ENCODE results near the gene FIGLA. TPM values are rescaled to one million over a fixed set of nuclear protein-coding genes. Genes with fewer than 3 reads are reported as not detected.
A peak's percentile ranks its signal among the peaks of the same experiment; 100 is the strongest.
"Not testable (repeated sequence)": the region's sequence is repeated elsewhere in the genome, so short reads cannot be mapped to it uniquely, and the experiment has no call there.

Gene FIGLA
- polyA plus RNA-seq, 5 donors, result not detected

DNA sequence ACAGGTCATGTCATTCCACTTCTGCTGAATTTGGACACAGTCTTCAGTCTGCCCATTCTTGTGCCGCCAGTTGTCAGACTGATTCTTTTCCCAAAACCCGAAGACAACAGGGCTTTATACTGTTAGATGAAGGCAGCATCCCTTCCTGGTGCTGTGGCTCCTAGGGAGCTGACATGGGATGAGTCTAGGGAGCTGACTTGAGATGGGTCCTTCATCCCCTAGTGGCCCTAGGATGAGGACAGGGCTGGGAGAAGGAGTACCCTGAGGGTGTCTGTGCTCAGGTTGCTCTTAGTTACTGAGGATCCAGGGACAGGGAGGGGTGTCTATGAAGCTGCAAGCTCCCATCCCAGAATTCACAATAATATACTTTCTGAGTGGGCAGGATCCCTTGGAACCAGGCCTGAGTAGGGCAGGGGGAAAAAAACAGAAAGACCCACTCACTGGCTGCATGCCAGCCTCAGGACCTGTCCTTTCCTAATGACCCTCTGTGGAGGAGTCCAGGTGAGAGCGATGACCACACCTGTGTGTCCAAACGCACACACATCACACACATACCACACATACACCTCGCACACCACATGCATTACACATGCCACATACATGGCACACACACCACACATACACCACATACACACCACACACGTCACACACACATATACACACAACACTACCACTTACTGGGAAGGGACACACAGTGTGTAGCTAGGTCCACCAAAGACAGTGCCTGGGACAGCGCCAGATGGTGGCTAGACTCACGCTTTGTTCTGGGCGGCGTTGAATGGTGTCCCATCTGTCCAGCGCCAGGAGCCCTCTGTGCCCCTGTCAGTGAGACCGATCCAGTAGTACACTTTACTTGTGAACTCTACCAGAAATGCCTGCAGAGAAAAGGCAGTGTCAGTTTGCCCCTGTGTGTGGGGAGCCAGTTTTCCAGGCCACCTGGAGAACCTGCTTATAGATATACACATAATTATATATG is 18.8 kb upstream of the FIGLA start:
- no peak for DNase-seq

DNA sequence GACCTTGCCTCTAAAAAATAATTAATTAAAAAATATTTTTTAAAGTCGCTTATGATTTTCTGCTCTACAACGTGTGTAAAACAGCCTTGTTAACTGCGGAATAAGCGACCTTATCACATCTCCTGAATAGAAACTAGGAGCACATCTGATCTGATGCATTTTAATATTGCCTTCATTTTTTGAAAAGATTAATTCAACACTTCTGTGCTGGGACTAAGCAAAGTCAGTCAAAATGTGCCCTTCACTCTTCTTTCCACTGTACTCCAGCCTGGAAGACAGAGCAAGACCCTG is 17.3 kb upstream of the FIGLA start:
- no peak for DNase-seq

DNA sequence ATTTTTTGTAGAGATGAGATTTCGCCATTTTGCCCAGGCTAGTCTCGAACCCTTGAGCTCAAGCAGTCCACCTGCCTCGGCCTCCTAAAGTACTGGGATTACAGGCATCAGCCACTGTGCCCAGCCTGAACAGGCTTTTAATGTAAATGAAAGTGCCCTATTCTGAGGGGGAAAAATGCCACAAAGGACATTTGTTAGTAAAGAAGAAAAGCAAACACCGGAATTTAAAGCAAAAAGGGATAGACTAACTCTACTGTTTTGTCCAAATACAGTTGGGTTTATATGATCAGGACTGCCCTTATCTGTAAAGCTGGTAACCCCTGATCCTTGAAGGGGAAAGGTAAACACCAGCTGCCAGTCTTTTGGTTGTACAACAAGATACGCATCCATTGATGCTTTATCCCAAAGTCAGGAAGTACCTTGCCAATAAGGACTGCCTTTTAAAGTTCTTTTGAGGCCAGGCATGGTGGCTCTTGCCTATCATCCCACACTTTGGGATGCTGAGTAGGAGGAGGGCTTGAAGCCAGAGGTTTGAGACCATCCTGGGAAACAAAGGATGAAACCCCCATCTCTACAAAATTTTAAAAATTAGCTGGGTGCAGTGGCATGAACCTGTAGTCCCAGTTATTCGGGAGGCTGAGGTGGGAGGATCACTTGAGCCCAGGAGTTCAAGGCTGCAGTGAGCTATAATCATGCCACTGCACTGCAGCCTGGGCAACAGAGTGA is 16.8 kb upstream of the FIGLA start:
- DNase-seq, result no peak

- no peak for DNase-seq
Observed at GRCh38 chr2:70806620-70807019, 16.2 kb upstream of the FIGLA start.

GRCh38 chr2:70806013-70806412 is 15.6 kb upstream of the FIGLA start:
- no peak for DNase-seq

DNA sequence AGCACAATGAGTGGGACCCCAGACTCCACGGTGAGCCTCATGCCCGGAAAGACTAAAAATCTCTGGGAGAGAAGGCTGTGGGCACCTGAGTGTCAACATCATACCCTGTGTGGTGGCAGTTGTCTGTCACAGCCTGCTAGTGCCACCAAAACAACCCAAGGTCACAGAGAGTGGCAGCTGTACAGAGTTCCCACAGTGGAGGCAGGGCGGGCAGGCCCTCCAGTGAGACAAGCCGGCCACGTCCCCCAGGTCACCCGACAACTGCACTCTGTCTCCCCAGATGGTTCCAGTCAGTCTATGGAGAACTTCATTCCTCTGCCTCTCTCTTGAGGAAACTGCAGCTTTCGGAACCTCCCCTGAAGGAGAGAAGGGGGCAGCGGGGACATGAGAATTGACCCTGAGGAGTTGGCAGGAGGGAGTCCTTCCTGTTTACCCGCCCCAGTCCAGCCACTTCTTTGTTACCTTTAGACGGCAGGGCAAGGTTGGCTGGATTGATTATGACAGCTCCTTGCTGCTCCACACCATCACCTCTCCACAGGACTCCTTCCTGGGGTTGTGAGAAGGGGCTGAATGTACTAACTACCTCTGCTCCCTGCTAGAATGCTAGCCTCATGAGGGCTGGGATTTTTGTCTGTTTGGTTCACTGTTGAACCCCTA is 11.3 kb upstream of the FIGLA start:
- DNase-seq, result no peak

DNA sequence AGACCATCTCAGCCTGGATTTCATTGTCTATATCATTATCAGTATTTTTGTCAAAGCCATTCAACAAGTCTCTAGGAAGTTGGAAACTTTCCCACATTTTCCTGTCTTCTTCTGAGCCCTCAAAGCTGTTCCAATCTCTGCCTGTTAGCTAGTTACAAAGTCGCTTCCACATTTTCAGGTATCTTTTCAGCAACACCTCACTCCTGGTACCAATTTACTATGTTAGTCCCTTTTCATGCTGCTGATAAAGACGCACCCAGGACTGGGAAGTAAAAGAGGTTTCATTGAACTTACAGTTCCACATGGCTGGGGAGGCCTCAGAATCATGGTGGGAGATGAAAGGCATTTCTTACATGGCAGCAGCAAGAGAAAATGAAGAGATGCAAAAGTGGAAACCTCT is 9.3 kb upstream of the FIGLA start:
- DNase-seq, result no peak

GRCh38 chr2:70797996-70798395 is 7.6 kb upstream of the FIGLA start:
- not testable (repeated sequence) for DNase-seq

GRCh38 chr2:70797506-70797905 is 7.1 kb upstream of the FIGLA start:
- DNase-seq, result no peak

DNA sequence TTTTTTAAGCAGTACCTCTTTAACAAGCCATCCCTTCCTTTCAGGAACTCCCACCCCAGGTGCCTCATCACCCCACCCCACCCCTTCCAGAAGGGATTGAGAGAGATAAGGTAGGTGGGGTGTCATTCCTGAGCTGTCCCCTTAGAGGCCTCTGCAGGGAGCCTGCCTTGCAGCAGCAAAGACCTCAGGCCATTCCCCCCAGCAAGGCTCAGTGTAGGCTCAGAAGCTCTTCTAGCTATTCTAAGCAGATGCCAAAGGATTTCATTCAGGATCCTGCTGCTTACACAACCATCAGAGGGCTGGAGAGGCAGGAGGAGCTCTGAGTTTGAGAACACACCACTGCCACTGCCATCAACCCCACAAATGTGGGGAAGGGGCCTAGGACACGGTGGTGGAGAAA is 5.8 kb upstream of the FIGLA start:
- DNase-seq, result no peak

DNA sequence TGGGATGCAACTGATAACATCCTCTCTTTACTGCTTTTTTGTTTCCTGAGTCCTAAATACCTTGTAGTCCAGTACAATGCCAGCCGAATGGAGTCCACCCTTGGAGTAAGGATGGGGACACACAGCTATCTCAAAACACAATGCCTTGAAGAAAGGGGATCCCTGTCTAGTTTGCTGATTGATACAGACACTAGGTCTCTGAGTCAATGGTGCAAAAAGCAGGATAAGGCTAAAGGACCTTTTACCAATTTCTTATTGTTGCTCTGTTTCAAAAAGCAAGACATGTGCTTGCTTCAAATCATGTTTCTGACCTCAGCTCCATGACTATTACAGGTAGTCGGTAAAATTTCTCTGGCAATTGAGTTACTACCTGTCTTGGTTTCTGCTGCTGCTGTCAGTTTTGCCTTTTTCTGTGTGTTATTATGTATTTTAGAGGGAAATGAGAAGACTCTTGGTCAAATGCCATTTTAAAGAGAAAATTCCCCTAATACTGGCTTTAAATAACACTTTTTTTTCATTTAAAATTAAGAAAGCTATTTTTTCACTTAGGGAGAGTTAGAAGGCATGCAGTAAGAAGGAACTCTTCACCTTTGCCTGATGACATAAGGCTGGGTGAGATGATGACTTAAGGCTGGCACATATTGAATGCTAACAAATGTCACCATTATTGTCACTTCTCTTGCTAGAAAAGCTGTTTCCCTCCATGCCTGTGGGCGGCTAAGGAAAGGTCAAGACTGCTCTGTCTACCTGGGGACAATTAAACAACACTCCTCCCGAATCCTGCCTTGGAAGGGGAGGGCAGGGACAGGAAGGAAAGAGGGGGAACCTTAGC is 4.9 kb upstream of the FIGLA start:
- DNase-seq, result no peak

- DNase-seq, result no peak
Observed at GRCh38 chr2:70793450-70793849, 3.0 kb upstream of the FIGLA start.

DNA sequence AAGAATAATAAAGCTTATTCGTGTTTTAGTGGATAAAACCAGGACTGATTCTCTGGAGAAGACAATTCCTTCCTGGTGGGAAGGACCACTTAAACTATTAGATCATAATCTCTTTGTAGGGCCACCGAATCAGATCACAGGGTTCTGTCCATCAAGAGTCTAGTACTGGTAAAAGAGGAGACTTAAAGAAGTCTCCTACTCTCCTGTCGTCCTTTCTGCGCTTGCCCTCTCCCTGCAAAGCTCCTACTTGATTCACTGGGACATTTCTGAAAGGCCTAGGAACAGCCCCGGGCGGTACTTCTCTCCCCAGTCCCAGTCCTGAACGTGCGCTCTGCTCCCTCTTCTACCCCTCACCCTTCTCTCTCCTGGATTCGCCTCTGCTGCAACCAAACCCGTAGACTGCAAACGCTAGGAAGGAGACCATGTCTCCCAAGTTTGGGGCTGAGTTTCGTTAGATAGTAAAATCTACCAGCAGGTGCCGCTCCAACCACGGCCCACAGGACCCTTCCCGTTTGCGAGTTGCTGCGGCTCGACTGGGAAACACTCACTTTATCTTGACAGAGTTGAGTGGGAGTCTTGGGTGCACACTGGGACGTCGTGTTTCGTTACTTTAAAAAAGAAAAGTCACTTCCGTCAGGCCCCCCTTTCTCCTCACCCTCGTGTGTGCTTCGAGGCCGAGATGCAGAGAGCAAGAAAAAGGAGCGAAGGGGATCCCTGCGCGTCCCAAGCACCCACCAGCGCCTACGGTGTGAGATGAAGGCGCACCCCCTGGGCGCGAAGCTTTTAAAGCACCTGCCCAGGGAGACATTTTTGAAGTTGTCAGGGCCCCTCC is 923 bp downstream of the FIGLA start:
- DNase-seq, result peak in 1 of 2 donors; percentile 57

DNA sequence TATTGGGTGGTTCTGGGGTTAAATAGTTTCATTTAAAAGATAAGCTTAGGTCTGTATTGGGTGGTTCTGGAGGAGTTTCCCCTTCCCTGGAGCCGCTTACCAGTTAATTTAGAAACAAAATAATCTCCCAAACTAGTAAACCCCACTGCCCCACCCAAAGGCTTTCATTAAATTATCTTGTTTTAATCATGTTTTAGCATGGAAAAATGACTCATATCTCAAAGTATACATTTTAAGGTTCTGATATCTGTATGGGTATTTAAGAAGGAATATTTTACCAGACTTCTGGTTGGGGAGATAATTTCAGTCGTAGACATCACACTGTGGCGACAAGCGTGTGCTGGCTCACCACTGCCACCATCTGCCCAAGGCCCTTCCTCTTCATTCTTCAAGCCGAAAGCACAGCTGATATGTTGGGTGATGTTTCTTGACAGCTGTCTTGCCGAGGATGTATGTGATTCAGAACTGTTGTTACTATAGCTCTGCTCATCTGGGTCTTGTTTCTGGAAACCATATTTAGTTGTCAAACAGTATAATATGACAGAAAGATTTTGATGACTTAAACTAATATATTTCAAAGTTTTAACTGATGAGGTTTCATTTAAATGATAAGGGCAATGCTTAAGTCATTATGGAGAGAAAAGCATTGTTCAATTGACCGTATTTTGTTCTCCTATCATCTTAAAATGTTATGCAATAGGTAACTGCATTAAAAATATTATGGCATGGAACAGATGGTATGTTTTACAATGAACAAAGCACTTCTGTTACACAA is 5.1 kb downstream of the FIGLA start:
- no peak for DNase-seq

DNA sequence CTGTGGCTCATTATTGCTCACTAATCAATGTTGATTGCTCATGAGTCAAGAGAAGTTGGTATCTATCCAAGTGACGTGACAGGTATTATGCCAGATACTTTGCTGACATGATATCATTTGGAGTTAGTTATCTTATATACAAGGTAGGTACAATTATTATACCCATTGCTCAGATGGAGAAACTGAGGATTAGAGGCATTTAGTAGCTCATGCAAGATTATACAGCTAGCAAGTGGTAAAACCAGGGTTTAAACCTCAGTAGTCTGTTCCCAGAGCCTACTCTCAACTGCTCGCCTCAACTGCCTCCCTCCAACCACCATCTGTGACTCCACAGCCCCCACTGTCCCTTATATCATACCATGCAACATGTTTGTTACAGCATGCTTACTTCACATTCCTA is 6.1 kb downstream of the FIGLA start:
- no peak for DNase-seq

DNA sequence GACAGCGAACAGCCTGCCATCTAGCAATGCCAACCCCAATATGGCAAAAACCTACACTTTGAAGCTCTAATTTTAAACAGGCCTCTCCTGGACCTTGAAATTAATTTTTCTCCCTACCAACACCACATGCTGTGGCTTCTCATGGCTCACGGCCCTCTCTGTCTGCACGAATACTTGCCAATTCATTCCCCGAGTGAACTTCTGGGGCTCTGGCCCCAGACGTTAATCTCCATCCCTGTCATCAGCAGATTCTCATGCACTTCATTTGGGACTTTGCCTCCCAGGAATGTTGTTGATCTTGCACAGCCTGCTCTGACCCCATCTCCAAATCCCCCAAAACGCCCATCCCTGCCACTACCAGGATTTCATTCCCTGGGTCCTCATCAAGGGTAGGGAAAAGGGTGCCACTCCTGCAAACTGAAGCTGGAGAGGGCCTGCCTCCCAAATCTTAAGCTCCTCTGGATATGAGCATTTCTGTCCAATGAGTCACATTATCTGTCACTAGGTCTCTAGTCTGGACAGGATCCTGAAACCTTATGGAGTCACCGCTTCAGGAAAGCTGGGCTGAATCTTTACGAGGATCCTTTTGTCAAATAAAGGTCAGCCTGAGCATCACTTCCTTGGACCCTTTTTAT is 10.4 kb downstream of the FIGLA start:
- no peak for DNase-seq

- no peak for DNase-seq
Observed at GRCh38 chr2:70779491-70779890, 11.0 kb downstream of the FIGLA start.

DNA sequence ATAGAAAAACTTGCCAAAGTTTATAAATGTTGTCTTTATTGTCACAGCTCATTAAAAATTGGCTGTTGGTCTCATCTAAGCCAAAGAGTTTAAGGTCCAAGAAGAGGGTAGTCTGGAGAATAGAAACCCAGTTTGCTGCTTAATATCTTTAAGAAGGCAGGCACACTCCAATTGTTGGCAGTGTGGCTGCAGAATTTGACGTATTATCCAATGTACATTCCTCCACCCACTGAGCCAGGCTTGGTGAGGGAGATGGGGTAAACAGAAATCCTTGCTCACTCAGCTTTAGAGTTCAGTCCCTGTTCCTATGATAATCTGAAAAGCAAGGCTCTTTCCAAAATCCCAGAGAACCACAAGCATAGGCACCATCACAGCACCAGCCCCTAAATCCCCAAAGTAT is 11.8 kb downstream of the FIGLA start:
- DNase-seq, result no peak

DNA sequence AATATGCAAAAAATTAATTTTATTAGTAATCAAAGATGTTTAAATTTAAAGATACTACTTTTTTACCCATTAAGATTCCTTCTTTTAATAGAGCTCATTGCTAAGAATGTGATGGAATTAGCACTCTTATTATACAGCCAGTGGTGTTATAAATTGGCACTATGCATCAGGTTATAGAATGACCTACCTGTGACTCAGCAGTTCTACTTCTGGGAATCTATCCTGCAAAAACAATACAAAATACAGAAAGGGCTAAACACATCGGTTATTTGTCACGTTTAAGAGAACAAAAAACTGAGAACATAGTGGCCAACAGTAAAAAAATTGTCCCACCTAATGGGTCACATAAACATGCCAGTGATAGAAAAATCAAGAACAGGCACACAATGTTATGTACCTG is 13.0 kb downstream of the FIGLA start:
- DNase-seq, result no peak

- no peak for DNase-seq
Observed at GRCh38 chr2:70776266-70776665, 14.2 kb downstream of the FIGLA start.
